ENCODE data around the gene MDP1.
"Not testable (repeated sequence)": the region's sequence is repeated elsewhere in the genome, so short reads cannot be mapped to it uniquely, and the experiment has no call there.

Gene MDP1

DNA sequence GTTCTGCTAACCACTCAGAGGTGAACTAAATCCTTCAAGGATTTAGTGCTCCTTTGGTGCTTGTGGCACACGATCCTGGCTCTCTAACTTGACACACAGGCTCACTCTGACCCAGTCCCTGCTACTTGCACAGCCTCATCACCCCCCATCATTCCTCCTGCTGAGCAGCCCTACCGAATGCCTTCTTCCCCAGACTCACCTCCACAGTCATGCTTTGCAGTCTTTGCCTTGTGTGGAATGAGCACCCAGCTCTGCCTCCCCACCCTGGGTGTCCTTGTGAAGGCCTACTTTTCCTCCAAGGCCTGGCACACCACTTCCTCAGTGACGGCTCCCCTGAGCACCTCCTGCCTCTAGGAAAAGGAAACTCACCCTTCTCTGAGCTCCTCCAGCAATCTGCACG lies 34.5 kb upstream of the MDP1 start:
- no peak for DNase-seq (ENCODE audit: low read depth)

DNA sequence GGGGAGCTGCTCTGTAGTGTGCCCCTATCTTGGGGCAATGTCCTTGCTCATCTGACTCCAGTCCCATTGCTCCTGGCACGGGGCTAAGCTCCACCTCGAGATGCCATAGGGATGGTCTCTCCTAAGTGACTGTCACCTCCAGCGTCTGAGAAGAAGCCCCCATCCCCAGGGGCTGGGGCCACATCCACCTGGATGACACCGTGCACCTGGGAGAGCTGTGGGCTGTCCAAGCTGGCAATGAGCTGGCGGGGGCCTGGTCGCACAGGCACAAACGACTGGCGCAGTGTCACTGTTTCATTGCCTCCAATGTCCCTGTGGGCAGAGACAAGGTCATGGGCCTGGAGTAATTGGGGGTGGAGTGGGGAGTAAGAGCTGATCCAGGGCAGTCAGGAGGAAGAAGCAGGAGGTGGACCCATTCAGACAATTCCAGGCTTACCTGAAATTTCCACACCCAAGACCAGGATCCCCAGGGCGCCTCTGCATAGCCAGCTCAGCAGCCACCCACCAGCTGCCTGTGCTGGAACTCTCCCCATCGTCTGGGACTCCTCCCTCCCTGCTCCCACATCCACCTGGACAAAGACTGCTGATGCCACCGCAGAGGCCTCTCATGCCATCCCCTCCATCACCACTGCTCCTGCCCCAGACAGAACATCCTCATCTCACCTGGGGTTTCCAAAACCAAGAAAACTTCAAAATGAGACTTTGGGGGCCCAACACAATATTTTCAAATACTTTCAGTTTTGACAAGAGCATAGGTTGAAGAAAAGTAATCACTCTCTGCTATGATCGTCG lies 33.6 kb upstream of the MDP1 start:
- no peak for DNase-seq (ENCODE audit: low read depth)

DNA sequence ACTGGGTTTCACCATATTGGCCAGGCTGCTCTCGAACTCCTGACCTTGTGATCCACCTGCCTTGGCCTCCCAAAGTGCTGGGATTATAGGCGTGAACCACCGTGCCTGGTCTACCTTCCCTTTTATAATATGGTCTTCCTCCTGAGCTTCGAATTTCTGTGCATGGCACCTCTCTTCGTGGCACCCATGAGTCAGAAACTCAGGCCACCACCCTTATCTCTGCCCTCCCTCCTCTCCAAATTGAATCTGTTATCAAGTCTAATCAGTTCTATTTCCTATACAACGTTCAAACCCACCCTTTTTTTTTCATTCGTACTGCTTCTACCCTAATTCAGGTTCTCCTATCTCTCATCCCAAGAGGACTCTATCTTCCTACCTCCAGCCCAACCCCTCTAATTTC lies 31.6 kb upstream of the MDP1 start:
- no peak for DNase-seq (ENCODE audit: low read depth)

DNA sequence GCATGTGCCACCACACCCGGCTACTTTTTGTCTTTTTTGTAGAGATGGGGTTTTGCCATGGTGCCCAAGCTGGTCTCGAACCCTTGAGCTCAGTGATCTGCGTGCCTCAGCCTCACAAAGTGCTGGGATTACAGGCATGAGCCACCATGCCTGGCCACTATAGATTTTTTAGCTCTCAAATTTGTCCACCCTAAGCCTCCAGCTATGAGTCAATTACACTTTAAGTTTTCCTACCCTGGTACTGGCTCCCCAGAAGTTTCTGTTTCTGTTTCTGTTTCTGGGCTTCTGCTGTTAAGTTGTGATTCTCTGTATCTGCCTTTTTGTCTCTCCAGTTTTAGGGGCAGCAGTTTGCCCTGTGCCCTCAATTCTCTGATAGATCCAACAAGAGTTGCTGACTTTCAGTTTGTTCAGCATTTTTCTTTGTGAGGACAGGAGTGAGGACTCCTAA lies 30.9 kb upstream of the MDP1 start:
- no peak for DNase-seq (ENCODE audit: low read depth)

DNA sequence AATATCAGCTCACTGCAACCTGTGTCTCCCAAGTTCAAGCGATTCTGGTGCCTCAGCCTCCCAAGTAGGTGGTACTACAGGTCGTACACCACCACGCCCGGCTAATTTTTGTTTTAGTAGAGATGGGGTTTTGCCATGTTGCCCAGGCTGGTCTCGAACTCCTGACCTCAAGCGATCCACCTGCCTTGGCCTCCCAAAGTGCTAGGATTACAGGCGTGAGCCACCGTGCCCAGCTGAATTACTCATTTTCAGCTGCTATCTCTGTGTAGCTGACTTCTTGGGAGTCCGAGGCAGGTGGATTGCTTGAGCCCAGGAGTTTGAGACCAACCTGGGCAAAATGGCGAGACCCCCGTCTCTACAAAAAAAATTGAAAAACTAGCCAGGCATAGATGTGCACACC lies 29.5 kb upstream of the MDP1 start:
- not testable (repeated sequence) for DNase-seq (ENCODE audit: low read depth)

DNA sequence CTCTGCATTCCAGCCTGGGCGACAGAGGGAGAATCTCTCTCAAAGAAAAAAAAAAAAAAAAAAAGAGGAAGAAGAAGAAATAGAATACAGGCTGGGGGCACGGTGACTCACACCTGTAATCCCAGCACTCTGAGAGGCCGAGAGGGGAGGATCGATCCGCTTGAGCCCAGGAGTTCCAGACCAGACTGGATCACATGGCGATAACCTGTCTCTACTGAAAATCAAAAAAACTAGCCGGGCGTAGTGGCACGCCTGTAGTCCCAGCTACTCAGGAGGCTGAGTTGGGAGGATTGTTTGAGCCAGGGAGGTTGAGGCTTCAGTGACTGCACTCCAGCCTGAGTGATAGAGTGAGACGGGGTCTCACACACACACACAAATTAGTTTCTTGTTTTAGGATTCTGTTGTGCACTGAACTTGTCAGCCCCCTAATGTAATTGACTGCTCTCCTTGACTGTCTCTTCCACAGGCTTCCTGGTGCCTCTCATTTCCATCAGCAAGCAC lies 27.5 kb upstream of the MDP1 start:
- no peak for DNase-seq (ENCODE audit: low read depth)

DNA sequence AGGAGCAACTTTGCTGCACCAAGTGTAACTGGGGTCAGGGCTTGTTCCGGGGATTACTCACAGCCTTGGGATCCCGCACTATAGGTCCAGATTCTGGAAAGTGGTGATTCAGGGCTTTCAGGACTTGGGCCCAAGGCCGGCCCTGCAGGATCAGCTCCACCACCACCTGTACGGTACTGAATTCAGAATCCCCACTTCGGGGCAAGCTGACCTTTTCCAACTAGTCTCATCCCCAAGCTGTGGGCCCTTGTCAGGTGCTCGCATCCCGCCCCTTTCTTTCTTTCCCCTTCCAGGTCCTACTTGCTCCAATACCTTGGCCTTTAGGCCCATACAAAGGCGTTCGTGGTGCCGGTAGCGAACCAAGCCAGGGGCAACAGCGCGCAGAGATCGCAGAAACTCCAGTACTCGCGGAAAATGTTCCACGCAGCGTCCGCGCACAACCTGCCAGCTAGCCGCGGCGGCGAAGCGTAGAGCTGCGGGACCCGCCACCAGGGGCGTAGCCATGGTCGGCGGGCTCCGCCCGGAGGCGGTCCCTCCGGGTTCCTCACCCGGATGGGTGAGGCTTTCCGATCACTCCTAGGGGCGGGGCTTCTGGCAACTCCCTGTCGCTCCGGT lies 26.1 kb upstream of the MDP1 start:
- peak; percentile 92 for DNase-seq (ENCODE audit: low read depth)

DNA sequence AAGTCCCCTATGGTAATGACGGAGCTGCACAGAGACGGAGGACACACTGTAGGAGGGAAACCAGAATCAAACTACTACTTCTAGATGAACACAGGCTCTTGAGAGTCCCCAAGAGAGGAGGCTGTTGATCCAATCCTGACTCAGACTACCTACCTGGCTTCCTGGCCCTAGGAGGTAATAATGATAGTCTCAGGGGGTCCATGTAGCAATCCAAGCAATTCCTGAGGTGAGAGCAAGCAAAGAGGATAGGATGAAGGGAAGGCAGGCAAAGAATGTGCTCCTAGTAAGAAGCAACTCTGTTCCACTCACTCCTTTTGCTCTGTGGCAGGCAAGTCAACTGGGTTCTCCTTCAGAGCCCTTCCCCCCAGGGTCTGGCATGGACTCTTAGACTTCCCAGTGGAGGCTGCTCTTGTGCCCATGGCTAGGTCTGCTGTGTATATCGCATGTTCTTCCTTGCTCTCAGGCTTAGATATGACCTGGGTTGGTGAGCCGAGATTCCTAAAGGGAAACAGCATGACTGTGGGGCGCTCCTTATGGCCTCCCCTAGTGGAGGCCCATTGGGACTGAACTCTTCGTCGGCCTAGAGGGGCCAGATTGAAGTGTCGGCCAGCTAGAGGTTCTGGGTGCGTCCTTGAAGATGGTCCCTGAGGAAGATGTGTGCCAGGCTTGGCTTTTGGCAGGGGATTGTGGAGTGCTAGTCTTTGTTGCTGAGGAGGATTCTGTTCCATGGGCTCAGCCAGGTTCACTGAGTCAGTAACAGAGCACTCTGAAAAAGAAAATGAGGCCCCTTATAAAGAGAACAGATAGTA lies 24.4 kb upstream of the MDP1 start:
- DNase-seq (ENCODE audit: low read depth) = no peak

DNA sequence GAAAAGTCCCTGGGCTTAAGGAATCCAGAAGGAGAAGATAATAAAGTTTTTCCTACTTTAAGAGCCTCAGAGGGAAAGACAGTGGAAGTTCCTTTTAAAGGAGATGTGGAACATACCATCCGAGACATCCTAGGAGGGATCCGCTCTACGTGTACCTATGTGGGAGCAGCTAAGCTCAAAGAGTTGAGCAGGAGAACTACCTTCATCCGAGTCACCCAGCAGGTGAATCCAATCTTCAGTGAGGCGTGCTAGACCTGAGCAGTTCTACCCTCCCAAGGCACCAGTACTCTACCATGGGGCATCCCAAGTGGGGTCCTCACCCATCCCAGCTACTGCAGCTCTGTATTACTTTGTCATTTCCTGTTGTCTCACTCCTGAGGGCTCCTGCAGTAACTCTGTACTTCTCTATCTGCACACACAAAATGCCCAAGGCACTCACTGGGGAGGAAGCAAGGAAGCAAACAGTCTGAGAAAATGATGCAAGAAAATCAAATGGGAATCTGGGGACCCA lies 22.7 kb upstream of the MDP1 start:
- DNase-seq (ENCODE audit: low read depth) = no peak

DNA sequence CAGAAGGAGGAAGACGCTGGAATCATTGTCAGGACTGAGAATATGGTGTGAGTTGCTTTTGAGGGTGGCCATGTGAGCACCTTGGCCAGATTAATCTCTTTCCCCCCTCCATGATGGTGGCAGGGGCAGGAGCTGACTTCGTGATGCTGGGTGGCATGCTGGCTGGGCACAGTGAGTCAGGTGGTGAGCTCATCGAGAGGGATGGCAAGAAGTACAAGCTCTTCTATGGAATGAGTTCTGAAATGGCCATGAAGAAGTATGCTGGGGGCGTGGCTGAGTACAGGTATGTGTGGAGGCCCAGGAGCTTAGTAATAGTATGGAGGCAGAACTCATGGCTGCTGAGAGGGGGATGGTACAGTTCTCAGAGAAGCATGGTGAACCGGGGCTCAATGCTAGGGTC lies 22.3 kb upstream of the MDP1 start:
- DNase-seq (ENCODE audit: low read depth) = no peak

DNA sequence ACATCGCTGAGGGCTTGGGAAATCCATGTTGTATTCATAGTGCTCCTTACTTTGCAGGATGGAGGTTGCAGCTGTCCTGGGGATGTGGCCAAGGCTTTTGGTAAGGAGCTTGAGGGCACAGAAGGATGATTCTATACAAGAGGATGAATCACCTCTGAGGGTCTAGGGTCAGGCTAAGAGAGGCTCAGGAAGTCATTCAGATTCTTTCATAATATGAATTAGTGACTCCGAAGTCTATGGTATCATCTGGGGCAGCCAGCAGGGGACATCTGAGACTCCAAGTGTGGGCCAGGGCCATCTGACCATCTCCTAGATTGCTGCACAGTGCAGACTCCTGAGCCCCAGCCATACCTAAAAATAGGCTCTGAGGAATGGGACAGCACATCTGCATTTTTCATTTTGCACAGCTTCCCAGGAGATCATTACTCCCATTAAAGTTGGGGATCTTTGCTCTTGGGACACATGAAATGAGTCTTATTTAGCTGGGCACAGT lies 21.6 kb upstream of the MDP1 start:
- DNase-seq (ENCODE audit: low read depth) = no peak

DNA sequence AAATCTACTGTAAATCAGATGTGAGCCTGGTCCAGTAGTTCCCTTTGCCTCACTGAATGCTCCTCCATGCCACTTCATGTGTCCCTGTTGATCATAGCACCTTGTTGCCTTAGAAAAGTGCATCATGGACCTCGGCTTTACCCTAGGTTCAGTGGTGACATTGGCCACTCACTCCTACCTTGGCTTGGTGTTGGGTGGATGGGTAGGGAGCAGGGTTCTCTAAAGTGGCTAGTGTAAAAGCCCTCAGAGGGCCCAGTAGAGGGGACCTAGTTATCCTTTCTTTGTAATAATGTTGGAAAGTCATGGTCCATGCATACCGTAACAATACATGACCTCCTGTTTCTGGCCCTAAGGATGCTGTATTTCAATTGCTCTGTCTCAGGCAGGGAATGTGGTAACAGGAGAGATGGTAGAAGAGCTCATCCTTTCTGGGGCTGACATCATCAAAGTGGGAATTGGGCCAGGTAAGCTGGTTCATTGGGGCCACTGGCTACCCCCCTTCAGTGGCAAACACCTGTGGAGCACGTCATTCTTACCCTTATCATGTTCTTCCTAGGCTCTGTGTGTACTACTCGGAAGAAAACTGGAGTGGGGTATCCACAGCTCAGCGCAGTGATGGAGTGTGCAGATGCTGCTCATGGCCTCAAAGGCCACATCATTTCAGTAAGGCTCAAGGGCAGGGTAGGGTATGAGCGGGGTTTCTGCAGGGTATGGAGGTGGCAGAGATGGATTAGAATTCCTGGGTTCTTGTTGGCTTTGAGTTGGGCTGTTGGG lies 21.0 kb upstream of the MDP1 start:
- no peak for DNase-seq (ENCODE audit: low read depth)

DNA sequence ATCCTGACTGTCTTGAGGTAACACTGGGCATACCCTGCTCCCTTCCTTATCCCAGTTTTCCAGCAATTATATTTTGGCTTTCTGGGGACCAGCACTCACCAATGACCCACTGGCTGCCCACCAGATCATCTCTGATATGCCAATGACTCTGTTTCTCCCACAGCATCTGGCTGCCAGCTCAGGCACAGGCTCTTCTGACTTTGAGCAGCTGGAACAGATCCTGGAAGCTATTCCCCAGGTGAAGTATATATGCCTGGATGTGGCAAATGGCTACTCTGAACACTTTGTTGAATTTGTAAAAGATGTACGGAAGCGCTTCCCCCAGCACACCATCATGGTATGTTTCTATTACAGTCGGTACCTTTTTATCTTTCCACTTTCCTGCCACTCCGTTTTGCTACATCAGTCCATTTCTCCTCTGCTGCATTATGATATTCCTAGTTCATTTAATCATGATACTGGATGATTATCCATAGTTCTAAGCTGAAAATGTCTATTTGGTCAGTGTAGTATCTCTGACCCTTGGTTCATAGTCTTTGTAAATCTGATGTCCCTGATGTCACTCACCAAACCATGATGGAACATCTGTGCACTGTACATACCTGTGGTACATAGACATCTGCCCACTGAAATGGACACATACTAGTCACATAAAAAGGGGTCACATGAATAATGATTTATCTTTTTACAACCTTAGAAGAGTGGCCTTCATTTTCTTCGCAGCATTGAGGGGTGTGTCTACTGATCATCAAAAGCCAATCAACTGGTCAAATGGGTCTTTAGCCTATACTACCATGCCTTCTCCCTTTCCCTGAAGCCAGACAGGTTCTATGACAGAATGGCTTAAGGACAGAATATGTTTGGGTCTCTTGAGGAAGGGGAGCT lies 20.2 kb upstream of the MDP1 start:
- DNase-seq (ENCODE audit: low read depth) = no peak

DNA sequence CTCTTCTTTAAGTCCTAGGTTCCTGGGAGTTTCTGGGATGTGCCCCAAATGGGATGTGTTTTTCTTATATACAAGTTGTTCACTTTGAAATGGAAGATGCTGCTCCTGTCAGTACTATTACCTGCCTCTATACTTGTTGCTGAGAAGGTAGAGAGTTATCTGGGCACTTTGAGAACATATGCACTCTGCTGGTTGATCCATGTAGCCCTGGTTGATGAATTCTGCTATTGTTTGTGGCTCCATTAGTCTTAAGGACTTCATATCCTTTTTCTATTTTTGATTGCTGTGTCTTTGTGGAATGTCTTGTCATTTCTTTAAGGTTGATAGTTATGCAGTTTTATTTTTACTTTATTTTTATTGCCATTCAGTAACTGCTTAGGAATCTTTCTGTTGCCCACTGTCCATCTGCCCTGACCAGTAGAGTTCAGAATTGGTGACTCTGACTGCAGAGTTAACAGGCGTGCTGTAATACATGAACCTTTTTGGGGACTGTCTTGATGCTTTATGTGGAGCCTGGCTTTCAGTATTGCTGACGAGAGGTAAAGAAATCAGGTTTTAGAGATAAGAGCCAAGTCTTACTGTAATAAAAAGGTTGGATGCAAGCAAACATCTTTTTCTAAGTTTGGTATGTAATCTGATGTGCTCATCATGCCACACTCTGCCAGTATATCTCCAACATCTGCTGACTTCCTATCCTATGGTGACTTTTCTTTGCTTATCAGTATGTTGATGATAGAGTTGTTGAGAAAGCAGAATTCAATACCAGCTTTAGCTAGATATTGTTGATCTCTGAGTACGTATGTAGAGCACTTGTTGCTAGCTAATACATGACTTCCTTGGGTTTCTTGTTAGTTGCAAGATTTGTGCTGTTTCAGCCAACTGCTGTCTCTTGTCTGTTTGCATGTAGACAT lies 18.5 kb upstream of the MDP1 start:
- no peak for DNase-seq (ENCODE audit: low read depth)

DNA sequence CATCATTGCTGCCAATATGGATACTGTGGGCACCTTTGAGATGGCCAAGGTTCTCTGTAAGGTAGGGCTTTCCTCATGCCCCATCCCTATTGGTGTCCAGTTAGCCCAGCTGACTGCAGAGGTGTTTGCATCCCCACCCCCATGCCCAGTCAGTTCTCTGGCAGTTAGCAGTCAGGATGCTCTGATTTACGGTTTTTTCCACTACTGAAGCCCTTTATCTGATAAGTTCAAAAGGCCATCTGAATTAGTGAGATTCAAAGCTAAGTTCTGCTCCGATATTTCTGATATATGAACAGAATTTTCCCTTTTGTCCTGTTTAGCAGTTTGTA lies 17.6 kb upstream of the MDP1 start:
- no peak for DNase-seq (ENCODE audit: low read depth)

DNA sequence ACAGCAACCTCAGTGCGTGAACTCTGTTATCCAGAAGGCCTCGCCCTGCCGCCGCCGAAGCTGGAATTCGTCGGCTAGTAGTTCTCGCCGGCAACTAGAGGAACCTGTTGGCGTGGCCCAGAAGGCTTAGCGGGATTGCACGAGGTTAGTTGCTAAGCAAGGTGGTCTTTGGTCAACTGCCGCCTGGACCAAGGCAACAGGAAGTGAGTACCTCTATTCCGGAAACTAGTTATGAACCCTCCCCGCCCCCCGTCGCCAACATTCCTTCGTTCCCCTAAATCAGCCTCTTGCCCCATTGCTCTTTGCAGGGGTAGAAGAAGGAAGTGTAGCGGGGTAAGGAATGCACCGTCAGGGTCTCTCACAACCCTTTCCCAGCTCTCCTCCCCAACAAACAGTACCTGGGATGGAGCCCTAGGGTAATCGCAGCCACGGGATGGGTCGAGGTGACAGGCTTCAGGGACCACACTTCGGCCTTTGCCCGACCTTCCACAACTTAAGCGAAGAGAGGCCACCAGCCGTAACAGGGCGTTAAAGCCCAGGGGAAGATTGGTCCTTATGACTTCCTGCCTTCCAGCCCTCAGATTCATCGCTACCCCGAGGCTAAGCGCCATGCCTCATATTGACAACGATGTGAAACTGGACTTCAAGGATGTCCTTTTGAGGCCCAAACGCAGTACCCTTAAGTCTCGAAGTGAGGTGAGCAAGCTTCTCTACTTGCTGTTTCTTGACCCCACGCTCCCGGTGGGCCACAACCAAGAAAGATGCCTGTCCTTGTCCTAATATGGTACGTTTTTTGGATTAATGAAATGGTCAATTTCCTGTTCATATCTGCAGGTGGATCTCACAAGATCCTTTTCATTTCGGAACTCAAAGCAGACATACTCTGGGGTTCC lies 17.0 kb upstream of the MDP1 start, which contains the start of gene GMPR2:
Gene GMPR2, plus strand, starts transcription at position 285 of the 893 bp plus-strand sequence. Its CDS starts 325 bp downstream, at position 610.
- DNase-seq (ENCODE audit: low read depth) = no peak

DNA sequence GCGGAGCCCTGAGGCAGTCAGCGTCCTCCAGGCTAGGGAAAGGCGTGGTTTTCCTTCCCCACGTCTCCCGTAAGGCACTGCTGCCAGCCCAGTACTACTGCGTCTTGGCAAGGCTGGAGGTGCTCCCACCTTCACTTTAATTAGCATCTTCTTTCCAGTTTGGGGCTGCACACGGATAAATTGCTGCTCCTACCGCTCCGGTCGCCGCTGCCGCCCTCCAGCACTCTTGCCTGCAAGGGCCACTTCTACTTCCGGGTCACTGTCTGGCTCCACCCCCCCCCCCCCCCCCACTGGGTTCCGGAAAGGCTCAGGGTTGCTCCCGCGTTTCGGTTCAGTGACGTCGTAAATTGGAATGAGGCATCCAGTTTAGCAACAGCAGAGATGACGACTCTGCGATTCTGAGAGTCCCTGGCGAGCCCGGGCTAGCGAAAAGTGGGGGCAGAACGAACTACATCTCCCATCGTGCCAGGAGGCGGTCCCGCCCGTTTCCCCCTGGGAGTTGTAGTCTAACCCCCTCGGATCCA lies 16.3 kb upstream of the MDP1 start, which contains the start of gene NEDD8:
Gene NEDD8, minus strand, starts transcription at position 247 of the 524 bp plus-strand sequence. Its CDS starts 100 bp downstream, at position 147.
- peak; percentile 91 for DNase-seq (ENCODE audit: low read depth)
